Stimulated activated CD8-positive, alpha-beta memory T cell treated with anti-CD3 and anti-CD28 coated beads, Interleukin-15, amount 100 ng/mL, for 48 hours (primary cell): ENCODE results near the gene SCFD2.

Experiments used
- DNase-seq, 2 donors: peaks; one replicate each; pipeline ENCODE4 v3.0.0-alpha.2; 2020; ENCODE audit warnings: low read depth in 2 of 2

Gene SCFD2

GRCh38 chr4:52931243-52931642, 434.6 kb downstream of the SCFD2 start:
- no peak for DNase-seq

GRCh38 chr4:52926196-52926974, 439.5 kb downstream of the SCFD2 start:
- no peak for DNase-seq

GRCh38 chr4:52925531-52925968, 440.3 kb downstream of the SCFD2 start:
- no peak for DNase-seq

- DNase-seq, result no peak
These were observed 446.4 kb downstream of the SCFD2 start for GRCh38 chr4:52919461-52919860.

GRCh38 chr4:52917817-52918216, 448.0 kb downstream of the SCFD2 start:
- no peak for DNase-seq

GRCh38 chr4:52915730-52916300, 450.0 kb downstream of the SCFD2 start:
- DNase-seq, result no peak

GRCh38 chr4:52915191-52915590, 450.7 kb downstream of the SCFD2 start:
- no peak for DNase-seq

- DNase-seq, result no peak
These were observed 451.7 kb downstream of the SCFD2 start for GRCh38 chr4:52914051-52914605.

GRCh38 chr4:52912608-52913007, 453.3 kb downstream of the SCFD2 start:
- no peak for DNase-seq

GRCh38 chr4:52911684-52912294, 454.1 kb downstream of the SCFD2 start:
- DNase-seq, result peak; percentile 40 to 48

- DNase-seq, result no peak
These were observed 455.7 kb downstream of the SCFD2 start for GRCh38 chr4:52910115-52910514.

GRCh38 chr4:52907510-52907909, 458.4 kb downstream of the SCFD2 start:
- no peak for DNase-seq

GRCh38 chr4:52904421-52904820, 461.4 kb downstream of the SCFD2 start:
- DNase-seq, result no peak

GRCh38 chr4:52903273-52903672, 462.6 kb downstream of the SCFD2 start:
- DNase-seq, result no peak

GRCh38 chr4:52894443-52894842, 471.4 kb downstream of the SCFD2 start:
- DNase-seq, result no peak

- DNase-seq, result no peak
These were observed 473.0 kb downstream of the SCFD2 start for GRCh38 chr4:52892880-52893279.

GRCh38 chr4:52891743-52892142, 474.1 kb downstream of the SCFD2 start:
- no peak for DNase-seq

- no peak for DNase-seq
These were observed 475.4 kb downstream of the SCFD2 start for GRCh38 chr4:52890521-52890791.

GRCh38 chr4:52889778-52890520, 475.9 kb downstream of the SCFD2 start:
- no peak for DNase-seq

- no peak for DNase-seq
These were observed 476.5 kb downstream of the SCFD2 start for GRCh38 chr4:52889354-52889753.

- DNase-seq, result no peak
These were observed 480.9 kb downstream of the SCFD2 start for GRCh38 chr4:52884994-52885393.
